ENCODE measurements around the gene ZNF19. TPM values are rescaled to one million over a fixed set of nuclear protein-coding genes. Genes with fewer than 3 reads are reported as not detected.

Gene ZNF19
- polyA plus RNA-seq, 1 donor: 8.1 TPM

Other genes starting within 250 kb of the ZNF19 start
- 34.9 TPM for gene CMTR2, start 199.9 kb downstream of the ZNF19 start, polyA plus RNA-seq
- 1.5 TPM for gene CALB2, start 130.6 kb downstream of the ZNF19 start, polyA plus RNA-seq
- not detected for gene TLE7, start 47.3 kb downstream of the ZNF19 start, polyA plus RNA-seq
- 11.6 TPM for gene ZNF23, start 27.1 kb downstream of the ZNF19 start, polyA plus RNA-seq
- gene CHST4, start 37.1 kb upstream of the ZNF19 start, polyA plus RNA-seq: 0.12 TPM
- gene TAT, start 87.8 kb upstream of the ZNF19 start, polyA plus RNA-seq: 0.22 TPM
- gene MARVELD3, start 136.9 kb upstream of the ZNF19 start, polyA plus RNA-seq: 67.3 TPM
- 19.6 TPM for gene PHLPP2, start 235.4 kb upstream of the ZNF19 start, polyA plus RNA-seq

Data from large intestine (tissue), 1 donor.